GM18867 (cell line): ENCODE results near the gene EPHA8.

Source experiments
- ATAC-seq: cut with Tn5 transposase; IDR thresholded peaks from one replicate; pipeline ENCODE4 v1.9.1; 2021; ENCODE audit warnings: mild to moderate bottlenecking, moderate library complexity; ENCODE audit not compliant: unreplicated experiment

Gene EPHA8

DNA sequence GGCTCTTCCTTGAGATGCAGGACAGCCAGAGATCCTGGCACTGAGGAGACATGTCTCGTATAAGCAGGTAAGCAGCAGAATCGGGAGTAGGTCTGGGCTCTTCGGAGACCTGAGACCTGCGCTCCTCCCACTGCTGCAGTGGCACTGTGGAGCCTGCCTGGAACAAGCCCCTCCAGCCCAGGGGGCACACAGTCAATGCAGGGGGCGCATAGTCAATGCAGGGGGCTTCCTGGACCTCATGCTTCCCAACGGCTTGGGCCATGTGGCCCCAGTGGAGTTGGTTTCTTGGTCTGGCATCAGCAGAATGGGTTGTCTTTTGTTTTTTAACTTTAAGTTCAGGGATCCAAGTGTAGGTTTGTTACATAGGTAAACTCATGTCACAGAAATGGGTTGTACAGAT, 27.9 kb upstream of the EPHA8 start:
- ATAC-seq: no peak

DNA sequence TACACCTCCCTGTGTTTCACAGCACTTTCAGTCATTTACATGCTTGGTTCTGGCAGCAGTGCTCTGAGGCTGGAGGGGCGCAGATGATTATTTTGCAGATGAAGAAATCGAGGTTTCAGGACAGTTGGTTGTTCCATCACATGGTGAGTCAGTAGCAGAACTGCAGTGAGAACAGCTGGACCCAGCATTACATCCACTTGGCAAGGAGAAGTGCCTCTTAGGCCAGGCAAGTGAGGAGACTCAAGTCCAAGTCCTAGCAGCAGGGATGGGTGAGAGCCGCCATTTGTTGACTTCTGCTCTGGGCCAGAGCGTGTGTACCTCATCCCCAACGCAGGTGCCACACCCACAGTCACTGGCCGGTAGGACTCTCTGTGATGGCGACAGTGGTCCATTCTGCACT, 26.8 kb upstream of the EPHA8 start:
- no peak for ATAC-seq

GRCh38 chr1:22537441-22538139, 25.7 kb upstream of the EPHA8 start:
- no peak for ATAC-seq

GRCh38 chr1:22539510-22540118, 23.7 kb upstream of the EPHA8 start:
- ATAC-seq: no peak

DNA sequence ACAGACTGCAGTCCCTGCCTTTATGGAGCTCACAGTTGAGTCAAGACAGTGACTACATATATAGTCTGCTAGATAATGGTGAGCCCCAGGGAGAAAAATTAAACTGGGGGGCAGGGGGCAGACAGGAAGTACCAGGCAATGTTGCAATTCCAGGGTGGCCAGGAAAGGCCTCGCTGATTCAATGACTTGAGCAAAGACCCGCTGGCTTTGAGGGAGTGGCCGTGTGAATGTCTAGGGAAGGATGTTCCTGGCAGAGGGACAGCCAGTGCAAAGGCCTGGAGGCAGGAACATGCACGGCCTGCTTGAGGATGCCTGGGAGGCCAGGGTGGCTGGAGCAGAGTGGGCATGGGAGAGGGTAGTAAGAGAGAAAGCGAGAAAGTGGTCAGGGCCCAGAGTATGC, 23.0 kb upstream of the EPHA8 start:
- ATAC-seq: no peak

DNA sequence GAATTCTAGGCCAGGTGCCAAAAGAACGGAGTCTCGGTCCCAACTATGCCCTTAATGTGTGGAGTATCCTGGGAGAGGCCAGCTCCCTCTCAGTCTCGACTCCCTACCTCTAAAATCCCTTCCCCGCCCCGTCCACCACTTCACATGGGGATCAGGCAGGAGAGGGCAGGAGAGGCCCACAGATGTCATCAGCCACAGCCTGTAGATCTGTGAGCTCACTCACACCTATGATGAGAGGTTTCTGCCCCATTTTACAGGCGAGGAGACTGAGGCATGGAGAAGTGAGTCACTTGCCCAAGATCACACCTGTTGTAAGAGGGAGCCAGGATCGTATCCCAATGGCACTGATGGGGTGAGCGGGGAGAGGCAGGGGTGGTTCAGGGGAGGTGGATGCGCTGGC, 20.4 kb upstream of the EPHA8 start:
- ATAC-seq: no peak

DNA sequence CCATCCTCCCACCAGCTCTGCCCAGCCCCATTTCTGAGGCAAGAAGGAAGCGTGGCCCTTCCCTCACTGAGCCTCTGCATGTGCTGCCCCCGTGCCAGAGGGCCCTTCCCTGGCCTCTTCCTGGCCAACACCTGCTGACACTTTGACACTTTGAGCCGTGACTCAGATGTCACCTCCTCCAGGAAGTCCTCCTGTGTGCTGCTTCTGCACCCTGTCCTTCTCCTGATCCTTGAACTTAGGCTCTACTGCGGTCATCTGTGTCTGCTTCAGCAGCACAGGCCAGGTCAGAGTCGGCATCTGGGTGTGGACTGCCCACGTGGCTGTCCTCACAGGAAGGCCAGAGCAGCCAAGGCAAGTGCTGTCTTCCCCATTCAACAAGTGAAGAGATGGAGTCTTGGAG, 19.6 kb upstream of the EPHA8 start:
- ATAC-seq: no peak

DNA sequence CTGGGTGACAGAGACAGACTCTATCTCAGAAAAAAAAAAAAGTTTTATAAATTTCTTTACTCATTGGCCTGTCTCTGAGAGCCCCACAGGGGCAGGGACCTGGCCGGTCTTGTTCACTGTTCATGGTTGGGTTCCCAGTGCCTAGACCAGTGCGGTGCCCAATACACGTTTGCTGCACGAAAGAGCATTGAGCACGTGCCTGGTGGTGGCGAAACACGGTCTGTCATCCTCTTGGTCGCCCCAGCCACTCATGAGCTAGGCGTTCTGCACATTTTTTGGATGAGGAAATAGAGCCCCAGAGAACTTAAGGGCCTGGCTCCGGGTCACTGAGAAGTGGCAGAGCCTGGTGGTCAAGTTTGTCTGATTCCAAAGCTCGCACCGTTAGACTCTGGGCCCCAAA, 18.7 kb upstream of the EPHA8 start:
- ATAC-seq: no peak

GRCh38 chr1:22545141-22545540, 18.1 kb upstream of the EPHA8 start:
- no peak for ATAC-seq

- ATAC-seq: no peak
Measured at GRCh38 chr1:22547186-22547817, 16.0 kb upstream of the EPHA8 start.

DNA sequence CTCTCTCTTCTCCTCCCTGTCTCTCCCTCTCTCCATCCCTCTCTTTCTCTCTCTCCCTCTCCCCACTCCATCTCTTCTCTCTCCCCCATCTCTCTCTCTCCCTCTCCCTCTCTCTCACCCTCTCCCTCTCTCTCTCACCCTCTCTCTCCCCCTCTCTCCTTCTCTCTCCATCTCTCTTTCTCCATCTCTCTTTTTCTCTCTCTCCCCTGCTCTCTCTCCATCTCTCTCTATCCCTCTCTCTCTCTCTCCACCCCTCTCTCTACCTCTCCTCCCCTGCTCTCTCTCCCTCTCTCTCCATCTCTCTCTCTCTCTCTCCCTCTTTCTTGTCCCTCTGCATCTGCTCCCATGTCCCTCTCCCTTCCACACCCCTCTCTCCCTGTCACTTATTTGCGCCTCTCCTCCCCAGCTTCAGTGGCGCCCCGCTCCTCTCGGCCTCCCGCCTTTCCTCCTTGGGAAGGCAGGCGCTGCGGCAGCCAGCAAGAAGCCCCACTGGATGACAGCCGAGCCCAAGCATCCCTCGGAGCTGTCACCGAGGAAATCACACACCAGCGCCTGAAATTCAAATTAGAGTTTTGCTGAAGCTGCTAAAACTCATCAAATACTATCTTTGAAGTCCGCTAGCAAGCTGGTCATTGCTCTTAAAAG, 15.3 kb upstream of the EPHA8 start:
- ATAC-seq: no peak

DNA sequence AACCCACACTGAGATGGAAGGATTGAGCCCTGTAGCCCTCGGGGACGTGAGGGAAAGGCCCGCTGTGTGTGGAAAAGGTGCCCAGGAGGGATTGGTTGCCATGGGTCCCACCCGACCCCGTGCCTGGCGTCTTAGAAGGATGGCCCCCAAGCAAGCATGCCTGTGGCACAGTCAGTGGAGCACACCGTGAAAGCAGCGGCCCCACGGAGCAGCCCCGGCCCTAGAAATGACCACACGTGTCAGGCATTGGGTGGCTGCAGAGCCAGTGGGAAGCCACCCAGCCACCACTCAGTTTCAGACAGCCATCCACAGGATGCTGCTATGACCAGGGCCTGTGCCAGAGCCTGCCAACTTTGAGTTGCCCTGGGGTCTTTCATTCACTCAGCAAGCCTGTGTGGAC, 13.3 kb upstream of the EPHA8 start:
- ATAC-seq: no peak

DNA sequence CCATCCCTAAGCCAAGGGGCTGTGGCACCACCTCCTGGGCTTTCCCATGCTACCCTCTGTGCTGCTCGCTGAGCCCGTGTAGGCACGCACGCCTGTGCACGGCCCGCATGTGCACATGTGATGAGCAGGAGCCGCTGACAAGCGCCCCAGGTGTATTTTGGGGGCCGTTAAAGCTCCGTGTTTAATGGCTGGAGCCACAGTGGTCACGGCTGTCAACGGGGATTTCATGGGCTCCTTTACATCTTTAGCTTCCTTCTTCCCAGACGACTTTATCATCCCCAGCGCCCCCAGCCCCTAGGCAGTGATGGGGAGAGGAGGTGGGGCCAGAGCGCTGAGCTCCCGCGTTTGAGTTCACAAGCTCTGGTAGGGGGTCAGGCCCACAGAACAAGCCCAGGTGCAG, 11.7 kb upstream of the EPHA8 start:
- no peak for ATAC-seq

- no peak for ATAC-seq
Measured at GRCh38 chr1:22552021-22552420, 11.3 kb upstream of the EPHA8 start.

DNA sequence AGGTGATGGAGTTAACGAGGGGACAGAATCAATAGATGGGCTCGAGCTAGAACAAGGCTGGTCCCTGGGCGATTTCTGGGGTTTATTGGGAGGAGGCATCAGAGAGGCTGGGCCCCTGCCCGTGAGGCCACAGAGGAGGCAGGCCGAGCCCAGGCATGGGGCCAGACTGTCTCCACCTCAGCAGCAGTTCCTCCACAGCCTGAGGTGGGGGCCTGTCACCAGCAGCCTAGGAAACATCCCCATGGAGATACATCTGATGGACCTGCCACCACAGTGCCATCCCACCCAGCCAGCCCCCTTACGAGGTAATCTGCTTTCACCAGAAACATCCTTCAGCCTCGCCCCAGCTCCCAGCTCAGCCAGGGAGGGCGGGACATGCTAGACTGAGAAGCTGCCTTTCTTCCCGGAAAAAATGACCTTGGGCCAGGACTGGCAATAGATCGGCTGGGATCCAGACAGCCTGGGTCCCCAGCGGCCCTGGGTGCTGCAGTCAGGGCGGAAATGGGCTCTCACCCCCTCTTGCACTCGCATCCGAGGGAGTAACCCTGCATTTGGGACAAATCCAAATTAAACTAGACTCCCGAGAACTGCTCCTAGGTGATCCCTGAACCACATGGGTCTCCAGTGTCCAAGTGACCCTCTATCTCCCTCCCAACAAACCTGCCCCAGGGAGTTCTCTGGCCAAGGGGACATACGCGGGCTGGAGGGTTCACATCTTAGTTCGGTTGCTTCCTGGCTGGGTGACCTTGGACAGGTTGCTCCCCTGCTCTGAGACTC, 10.0 kb upstream of the EPHA8 start:
- no peak for ATAC-seq

DNA sequence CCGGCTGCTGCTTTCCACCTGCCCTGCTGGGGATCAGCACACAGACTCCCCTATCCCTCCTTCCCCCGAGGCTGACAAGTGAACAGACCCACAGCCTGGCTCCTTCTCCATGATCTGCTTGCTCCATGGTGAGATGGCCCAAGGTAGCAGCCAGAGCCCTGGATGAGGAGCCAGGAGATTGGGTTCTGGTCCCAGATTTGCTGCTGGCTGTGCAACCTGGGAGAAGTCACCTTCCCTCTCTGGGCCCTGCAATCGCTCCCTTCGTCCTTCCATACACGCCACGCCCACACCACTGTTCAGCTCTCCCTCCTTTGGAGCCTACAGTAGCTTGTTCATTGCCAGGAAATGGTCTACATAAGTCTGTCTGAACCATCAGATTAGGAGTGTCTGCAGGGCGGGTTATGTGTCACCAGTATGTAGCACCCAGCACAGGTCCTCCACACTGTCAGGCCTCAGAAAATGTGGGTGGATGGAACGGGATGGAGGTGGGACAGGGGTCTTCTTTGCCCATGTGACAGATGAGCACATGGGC, 9.2 kb upstream of the EPHA8 start:
- no peak for ATAC-seq

DNA sequence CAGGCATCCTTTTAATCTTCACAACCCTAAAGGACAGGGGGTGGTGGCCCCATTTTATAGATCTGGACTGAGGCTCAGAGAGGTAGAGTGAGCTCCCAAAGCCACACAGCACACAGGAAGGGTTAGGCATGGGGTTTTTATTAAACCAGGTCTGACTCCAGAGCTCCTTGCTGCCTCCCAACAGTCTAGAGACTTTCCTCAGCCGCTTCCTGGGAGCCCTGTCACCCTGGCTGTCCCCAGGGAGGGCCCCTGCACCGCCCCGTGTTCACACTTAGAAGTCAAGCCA, 8.0 kb upstream of the EPHA8 start:
- ATAC-seq: no peak

DNA sequence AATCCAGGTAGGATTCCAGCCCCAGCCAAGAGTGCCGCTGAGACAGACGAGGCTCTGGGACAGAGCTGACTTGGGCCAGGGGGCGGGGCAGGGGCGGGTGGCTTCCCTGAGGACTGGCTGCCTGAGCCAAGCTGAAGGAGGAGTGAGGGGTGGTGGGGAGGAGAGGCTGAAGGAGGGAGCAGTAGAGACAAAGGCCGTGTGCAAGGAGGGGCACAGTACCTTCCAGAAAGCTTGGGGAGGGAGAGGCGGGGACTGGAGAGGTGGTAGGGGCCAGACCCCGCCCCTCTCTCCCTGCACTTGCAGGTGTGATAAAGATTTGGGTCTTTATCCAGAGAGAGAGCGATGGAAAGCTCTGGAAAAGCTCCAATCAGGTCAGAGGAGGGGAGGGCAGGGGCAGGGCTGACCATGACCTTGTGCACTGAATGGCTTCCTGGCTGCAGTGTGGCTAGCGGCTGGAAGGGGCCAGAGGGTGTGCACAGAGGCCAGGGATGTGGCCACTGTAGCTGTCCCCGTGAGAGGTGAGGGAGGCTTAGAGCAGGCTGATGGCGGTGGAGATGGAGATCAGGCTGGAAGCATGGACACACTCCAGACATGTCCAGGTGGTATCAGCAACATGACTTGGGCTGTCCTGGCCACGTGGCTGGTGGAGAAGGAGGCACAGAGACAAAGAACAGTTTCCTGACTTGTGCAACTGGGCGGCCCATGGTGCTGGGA, 6.7 kb upstream of the EPHA8 start:
- ATAC-seq: no peak

- ATAC-seq: no peak
Measured at GRCh38 chr1:22557341-22557950, 5.8 kb upstream of the EPHA8 start.
